ENCODE results near the gene CENATAC.
"Not testable (repeated sequence)": the region's sequence is repeated elsewhere in the genome, so short reads cannot be mapped to it uniquely, and the experiment has no call there.

The CENATAC gene

DNA sequence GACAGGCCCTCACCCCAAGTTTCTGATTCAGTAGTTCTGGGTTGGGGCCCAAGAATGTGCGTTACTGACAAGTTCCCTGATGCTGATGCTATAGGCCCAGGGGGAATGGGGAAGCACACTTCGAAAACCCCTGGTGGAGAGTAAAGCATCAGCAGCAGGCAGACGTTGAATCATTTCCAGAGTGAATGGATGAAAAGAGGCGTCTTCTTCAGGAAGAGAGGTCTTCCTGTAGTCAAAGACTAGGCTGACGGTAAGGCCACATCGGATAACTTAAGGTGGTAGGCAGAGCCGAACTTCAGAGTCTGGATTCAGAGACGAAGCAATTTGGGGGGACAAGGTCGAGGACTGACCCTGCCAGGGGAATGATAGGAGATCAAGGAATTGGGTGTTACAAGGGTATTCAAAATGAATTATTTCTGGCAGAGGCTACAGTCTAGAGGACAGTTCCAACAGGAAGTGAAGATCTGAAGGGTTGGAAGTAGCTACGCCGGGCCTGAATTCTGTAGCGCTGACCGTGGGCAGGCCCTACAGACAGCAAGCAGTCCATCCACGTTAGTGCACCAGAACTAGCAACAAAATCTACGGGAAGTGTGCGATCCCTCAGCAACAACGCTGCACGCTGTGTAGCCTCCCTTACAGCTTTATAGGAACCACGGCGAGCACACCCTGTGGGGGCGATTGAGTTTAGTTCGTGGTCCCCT lies 862 bp upstream of the CENATAC start:
- DNase-seq (ENCODE audit: low spot score): peak; percentile 71

GRCh38 chr11:118998388-118998717 lies 415 bp downstream of the CENATAC start:
- no peak for DNase-seq (ENCODE audit: low spot score)

DNA sequence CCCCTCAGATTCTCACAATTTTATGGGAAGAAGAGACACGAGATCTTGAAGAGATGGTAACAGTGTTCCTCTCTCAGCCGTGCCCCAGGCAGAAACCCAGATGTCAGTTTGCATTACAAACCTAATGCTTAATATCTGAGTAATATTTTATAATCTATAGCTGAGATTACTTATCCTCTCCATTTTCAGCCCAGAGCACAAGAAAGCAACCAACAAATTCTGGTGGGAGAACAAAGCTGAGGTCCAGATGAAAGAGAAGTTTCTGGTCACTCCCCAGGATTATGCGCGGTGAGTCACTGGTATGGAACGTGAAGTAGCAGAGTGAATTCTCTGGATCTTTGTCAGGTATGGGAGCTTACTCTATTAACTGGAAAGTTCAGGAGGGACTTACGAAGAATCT lies 884 bp downstream of the CENATAC start:
- DNase-seq (ENCODE audit: low spot score): no peak

GRCh38 chr11:119000906-119001305 lies 3.0 kb downstream of the CENATAC start:
- no peak for DNase-seq (ENCODE audit: low spot score)

- DNase-seq (ENCODE audit: low spot score): no peak
Observed at GRCh38 chr11:119006656-119007055, 8.7 kb downstream of the CENATAC start.

- no peak for DNase-seq (ENCODE audit: low spot score)
Observed at GRCh38 chr11:119011476-119012053, 13.6 kb downstream of the CENATAC start.

GRCh38 chr11:119012629-119013170 lies 14.8 kb downstream of the CENATAC start:
- DNase-seq (ENCODE audit: low spot score): no peak

- no peak for DNase-seq (ENCODE audit: low spot score)
Observed at GRCh38 chr11:119014209-119014924, 16.4 kb downstream of the CENATAC start.

- no peak for DNase-seq (ENCODE audit: low spot score)
Observed at GRCh38 chr11:119015054-119015611, 17.2 kb downstream of the CENATAC start.

DNA sequence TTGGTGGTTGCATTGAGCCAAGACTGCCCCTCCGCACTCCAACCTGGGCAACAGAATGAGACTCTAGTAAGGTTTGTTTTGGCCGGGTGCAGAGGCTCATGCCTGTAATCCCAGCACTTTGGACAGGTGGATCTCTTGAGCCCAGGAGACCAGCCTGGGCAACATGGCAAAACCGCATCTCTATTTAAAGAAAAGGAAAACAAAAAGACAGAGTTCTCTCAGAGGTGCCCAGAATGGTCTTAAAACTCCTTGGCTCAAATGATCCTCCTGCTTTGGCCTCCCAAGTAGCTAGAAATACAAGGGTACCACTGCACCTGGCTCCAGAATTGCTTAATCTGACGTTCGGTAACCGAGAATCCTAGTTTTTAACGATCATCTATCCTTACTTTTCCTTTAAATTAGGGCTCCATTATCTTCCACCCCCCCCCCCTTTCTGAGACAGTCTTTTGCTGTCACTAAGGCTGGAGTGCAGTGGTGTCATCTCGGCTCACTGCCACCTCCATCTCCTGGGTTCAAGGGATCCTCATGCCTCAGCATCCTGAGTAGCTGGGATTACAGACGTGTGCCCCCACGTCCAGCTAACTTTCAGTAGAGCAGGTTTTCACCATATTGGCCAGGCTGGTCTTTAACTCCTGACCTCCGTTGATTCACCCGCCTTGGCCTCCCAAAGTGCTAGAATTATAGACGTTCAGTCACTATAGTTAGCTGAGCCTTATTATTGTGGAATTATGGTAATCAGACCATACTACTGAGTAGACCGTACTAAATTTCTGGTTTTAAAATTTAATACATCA lies 18.5 kb downstream of the CENATAC start:
- DNase-seq (ENCODE audit: low spot score): no peak

DNA sequence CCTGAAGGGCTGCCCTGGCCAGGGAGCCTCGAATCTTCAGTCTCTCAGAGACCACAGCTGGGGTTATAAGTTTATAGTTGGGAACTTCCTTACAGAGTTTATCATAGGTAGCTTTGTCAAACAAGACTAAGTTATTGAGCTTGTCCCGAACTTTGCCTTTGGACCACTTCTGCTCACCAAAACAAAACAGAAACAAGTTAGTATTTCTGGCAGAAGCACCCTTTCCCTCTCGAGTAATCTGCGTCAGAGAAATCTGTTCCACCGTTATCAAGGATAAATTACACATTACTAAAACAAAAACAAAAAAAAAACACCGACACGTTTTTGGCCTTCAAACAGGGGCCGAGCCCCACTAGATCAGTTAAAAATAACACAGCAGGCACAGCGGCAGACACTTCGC lies 19.4 kb downstream of the CENATAC start:
- DNase-seq (ENCODE audit: low spot score): not testable (repeated sequence)

GRCh38 chr11:119018074-119018938 lies 20.4 kb downstream of the CENATAC start, which contains the start of the genes RPS25 and TRAPPC4:
Gene RPS25, minus strand, starts transcription at chr11:119018343. Its CDS starts 59 bp downstream, at chr11:119018284.
Gene TRAPPC4, plus strand, starts transcription at chr11:119018766. Its CDS starts 30 bp downstream, at chr11:119018796.
- peak; percentile 98 for DNase-seq (ENCODE audit: low spot score)

GRCh38 chr11:119019996-119020395 lies 22.1 kb downstream of the CENATAC start:
- no peak for DNase-seq (ENCODE audit: low spot score)

- DNase-seq (ENCODE audit: low spot score): no peak
Observed at GRCh38 chr11:119021631-119022030, 23.7 kb downstream of the CENATAC start.

GRCh38 chr11:119023741-119024140 lies 25.8 kb downstream of the CENATAC start:
- no peak for DNase-seq (ENCODE audit: low spot score)

GRCh38 chr11:119024430-119025098 lies 26.6 kb downstream of the CENATAC start:
- no peak for DNase-seq (ENCODE audit: low spot score)

DNA sequence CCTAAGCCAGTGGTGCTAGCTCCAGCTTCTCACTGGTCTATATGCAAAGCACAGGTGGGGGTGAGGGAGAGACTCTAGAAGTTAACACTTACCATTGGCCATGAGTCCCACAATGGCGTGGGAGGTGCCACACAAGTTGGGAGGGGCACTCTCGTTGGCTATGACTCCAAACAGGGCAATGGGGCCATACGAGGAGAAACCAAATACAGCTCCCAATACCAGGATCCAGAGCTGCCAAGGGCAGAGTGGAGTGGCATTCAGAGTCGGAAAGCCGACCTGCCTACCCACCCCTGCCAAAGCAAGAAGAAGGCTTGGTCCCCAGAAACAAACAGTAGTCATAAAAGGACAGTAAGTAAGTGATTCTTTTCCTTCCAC lies 27.1 kb downstream of the CENATAC start:
- no peak for DNase-seq (ENCODE audit: low spot score)

DNA sequence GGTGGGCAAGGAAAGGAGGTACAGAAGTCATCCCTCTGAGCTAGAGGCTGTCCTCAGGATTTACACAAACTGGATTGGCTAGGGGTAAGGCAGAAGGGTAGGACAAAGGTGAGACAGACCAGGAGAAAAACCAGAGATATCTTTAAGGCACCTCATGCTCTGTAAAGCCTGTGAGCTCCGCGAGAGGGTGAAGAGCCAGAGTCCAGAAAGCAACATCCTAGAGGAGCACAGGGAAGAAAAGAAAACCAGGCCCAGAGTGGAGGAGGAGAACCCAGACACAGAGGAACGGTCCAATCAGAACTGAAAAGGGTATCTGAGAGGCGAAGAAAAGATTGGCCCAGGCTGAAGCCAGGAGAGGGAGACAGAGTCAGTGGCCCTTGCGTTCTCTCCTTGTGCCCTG lies 27.6 kb downstream of the CENATAC start:
- no peak for DNase-seq (ENCODE audit: low spot score)

DNA sequence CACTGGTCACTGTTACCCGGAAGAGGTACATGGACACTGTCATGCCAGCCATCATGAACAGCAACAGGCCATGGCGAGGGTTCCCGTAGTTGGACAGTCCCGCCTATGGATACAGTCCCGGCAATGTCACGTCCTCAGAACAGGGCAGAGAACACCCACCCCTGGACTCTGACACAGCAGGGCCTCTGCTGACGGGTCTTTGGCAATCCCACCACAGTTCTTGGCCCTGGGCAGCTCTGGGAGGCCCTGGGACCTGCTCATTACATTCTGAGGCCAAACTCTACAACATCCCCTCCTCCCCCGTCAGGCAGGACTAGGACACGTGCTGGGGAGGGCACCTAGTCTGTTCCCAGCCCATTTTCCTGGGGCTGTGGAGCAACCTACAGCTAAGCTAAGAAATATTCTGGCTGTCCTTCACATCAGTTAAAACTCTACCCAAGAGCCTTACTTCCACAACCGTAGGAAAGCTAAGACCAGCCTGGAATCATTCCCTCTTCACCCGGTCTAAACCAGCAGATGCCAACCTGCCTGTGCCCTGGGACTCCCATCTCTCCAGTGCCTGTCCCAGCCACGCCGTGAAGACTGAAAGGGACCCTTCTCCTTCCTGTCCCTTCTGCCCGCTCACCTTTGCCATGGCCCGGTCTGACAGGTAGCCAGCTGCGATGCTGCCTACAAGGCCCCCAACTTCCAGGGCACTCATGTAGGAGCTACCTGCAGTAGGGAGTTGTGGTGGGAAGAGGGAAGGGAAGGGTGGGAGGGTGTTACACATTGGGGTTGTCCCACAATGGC lies 28.2 kb downstream of the CENATAC start:
- DNase-seq (ENCODE audit: low spot score): no peak

Measured in NAMALWA (cell line).